NCI-H526 (cell line): Measurements from ENCODE around the gene MINPP1.
"Not testable (repeated sequence)": the region's sequence is repeated elsewhere in the genome, so short reads cannot be mapped to it uniquely, and the experiment has no call there.

Experiments used
- DNase-seq, 2 experiments: peaks; one replicate each; lab custom pipeline; 2025; lab: John Stamatoyannopoulos, UW

The MINPP1 gene, protein sequence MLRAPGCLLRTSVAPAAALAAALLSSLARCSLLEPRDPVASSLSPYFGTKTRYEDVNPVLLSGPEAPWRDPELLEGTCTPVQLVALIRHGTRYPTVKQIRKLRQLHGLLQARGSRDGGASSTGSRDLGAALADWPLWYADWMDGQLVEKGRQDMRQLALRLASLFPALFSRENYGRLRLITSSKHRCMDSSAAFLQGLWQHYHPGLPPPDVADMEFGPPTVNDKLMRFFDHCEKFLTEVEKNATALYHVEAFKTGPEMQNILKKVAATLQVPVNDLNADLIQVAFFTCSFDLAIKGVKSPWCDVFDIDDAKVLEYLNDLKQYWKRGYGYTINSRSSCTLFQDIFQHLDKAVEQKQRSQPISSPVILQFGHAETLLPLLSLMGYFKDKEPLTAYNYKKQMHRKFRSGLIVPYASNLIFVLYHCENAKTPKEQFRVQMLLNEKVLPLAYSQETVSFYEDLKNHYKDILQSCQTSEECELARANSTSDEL

DNA sequence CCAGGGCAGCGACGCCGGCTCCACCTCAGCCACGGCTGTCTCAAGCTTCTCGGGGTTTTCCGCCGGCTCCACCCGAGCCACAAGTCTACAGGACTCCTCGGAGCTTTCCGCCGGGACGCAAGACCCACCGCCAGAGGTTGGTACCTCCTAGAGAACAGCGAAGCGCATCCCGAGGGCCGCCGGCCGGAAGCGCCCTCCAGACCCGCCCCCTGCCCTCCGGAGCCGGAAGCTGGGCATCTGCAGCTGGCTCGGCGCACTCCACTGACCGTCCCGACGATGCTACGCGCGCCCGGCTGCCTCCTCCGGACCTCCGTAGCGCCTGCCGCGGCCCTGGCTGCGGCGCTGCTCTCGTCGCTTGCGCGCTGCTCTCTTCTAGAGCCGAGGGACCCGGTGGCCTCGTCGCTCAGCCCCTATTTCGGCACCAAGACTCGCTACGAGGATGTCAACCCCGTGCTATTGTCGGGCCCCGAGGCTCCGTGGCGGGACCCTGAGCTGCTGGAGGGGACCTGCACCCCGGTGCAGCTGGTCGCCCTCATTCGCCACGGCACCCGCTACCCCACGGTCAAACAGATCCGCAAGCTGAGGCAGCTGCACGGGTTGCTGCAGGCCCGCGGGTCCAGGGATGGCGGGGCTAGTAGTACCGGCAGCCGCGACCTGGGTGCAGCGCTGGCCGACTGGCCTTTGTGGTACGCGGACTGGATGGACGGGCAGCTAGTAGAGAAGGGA lies at the start of gene MINPP1:
TSS of gene MINPP1 (plus strand) at position 254 of the 726 bp plus-strand sequence. CDS start at position 277, 23 bp downstream.
- peak; percentile 64 to 88 for DNase-seq

DNA sequence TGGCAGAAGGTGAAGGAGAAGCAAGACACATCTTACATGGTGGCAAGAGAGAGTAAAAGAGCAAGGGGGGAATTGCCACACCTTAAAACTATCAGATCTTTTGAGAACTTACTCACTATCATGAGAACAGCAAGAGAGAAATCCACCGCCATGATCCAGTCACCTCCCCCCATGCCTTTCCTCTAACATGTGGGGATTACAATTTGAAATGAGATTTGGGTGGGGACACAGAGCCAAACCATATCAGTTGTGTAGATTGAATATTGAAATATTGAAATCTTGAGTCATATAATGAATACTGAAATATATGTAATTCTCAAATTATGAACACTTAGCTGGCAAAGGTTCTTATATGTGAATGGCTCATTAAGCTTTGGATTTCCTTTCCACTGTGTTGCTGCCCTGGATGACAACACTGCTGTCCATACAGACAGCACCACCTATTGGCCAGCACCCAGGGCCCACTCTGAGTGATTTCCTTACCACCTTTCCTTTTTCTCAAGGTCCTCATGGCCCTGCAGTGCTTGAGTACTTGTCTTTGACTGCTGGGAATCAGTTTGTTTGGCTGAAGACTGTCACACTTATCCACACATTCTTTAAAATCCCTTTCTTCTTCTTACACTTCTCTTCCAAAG lies 48.0 kb upstream of the MINPP1 start:
- not testable (repeated sequence) for DNase-seq

DNA sequence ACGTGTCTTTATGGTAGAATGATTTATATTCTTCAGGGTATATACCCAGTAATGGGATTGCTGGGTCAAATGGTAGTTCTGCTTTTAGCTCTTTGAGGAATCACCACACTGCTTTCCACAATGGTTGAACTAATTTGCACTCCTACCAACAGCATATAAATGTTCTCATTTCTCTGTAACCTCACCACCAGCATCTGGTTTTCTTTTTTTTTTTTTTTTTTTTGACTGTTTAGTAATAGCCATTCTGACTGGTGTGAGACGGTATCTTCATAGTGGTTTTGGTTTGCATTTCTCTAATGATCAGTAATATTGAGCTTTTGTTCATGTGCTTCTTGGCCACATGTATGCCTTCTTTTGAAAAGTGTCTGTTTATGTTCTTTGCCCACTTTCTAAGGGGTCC lies 42.9 kb upstream of the MINPP1 start:
- not testable (repeated sequence) for DNase-seq

DNA sequence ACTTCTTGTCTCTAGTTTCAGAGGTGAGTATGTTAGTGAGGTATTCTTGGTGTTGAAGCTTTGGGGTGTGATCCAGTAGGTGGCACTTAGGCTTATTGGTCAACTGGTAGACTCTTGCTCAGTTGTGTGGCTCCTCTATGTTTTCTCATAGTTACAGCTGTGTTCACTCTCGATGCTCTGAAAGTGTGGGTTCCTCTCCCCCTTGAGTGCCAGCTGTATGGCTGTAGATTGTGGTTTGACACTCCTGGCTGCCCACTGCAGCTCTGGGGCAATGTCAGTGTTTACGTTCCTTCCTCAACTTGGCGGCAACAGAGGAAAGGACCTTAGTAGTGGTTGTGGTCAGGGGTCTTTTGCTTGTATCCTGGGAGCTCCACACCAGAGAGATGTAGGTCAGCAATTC lies 37.8 kb upstream of the MINPP1 start:
- not testable (repeated sequence) for DNase-seq

DNA sequence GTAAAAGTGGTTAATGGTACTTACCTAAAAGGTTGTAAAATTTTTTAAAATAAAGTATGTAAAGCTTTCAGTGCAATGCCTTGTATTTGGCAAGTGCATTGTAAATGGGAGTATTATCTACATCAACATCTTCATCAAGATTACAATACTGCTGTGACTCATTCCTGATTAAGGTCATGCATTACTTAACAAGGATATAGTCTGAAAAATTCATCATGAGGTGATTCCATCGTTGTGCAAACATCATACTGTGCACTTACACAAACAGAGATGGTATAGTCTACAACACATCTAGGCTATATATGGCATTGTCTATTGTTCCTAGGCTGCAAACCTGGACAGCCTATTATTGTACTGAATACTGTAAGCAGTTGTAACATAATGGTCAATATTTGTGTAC lies 16.0 kb upstream of the MINPP1 start:
- DNase-seq: not testable (repeated sequence)

DNA sequence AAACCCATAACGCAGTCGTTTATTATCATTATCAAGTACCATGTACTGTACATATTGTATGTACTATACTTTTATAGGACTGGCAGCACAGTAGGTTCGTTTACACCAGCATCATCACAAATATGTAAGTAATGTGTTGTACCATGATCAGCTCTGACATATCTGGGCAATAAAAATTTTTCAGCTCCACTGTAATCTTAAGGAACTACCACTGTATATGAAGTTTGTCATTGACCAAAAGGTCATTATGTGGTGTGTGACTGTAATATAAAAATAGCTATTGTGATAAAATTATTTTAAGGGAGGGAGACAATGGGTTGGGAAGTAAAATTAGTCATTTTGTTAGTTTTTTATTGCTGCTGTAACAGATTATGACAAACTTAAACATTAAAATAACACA lies 14.4 kb upstream of the MINPP1 start:
- DNase-seq: not testable (repeated sequence)

DNA sequence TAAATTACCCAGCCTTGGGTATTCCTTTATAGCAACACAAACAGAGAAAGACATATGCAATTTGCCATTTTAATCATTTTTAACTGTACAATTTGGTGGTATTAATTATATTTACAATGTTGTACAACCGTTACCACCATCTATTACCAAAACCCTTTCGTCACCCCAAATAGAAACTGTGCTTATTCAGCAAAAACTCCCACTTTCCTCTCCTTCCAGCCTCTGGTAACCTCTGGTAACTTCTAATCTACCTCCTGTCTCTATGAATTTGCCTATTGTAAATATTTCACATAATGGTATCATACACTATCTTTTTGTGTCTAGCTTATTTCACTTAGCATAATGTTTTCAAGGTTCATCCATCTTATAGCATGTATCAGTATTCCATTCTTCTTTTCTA lies 12.2 kb upstream of the MINPP1 start:
- not testable (repeated sequence) for DNase-seq

DNA sequence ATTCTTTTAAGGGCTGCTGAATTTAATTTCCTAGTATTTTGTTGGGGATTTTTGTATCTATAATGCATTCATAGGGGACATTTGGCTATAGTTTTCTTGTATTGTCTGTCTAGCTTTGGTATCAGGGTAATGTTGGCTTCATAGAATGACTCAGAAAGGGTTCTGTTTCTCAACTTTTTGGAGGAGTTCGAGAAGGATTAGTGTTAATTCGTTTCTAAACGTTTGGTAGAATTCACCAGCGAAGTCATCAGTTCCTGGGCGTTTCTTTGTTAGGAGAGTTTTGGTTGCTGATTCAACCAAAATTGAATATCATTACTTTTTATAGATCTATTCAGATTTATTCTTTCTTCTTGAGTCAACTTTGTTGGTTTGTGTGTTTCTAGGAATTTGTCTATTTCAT lies 9.2 kb upstream of the MINPP1 start:
- DNase-seq: not testable (repeated sequence)

DNA sequence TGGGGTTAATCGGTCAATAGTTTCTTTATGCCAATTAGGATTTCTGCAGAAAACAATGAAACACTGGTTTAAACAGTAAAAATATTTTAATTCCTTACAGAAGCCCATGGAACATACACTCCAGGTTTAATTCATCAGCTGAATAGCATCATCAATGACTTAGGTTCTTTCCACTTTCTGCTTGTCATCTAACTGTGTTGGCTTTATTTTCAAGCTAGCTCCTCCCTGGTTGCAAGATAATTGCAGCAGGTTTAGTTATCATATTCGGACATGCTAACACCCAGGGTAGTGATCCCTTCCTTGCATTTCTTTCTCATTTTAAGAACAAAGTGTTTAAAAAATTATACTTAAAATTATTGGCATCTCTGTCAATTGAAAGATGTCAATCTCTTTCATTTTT lies 7.3 kb upstream of the MINPP1 start:
- DNase-seq: not testable (repeated sequence)

DNA sequence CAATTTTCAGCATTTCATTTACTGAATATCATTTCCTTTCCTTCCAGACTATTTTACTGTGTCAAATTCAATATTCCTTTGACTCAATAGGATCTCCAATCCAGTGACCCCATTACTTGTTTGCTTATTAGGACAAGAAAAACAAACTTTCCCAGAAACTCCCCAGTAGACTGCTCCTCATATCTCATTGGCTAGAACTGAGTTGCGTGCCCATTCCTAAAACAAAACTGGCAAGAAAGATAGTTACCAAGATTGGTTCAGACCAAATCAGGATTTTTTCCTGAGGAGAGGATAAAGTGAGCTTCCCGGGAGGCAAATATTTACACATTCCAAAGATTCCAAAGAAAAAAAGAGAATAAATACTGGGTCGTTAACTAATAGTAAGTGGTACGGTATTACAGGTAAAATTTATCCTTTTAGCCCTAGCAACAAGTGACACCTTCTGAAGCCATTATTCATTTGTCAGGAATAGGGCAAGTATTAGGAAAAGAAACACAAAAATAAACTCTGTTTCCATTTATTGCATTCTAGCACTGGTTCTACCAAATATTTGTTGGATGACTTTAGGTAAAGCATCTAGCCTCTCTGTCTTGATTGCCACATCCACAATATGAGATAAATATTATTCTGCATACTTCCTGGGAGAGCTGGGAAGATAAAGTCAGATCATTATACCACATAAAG lies 6.4 kb upstream of the MINPP1 start:
- DNase-seq: not testable (repeated sequence)

DNA sequence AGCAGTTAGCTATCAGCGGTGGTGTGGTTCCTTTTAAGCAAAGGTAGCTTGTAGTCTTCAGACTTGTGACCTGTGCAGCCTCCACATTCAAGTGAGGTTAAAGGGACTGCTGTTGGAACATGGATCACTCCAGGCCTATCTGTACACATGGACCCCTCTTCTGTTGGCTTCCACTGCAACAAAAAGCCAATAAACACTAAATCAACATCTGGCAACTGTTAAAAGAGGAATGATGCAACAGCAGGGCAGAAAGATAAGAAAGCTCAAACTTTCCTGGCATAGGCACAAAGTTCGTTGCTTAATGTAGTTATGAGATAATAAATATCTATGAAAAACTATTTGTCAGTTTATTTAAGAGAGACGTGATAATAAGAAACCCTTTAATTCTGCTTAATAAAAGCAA lies 4.0 kb upstream of the MINPP1 start:
- DNase-seq: no peak

DNA sequence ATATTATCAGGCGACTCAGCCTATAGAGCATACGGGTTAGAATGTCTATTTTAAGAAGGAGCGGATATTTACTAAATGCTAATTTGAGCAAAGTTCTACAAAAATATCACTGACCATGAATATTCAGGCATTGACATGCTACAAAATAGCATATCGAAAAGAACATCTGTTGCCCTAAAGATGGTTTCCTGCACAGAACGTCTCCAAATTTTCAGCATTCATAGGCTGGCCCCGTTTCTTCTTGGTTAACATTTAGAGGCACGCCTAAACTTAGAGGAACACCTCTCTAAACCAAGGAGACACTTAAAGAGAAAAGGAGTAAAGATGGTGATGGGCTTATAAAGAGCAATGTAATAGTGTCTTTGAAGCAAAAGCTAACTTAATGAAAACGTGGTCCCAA lies 1.3 kb upstream of the MINPP1 start:
- DNase-seq: no peak

DNA sequence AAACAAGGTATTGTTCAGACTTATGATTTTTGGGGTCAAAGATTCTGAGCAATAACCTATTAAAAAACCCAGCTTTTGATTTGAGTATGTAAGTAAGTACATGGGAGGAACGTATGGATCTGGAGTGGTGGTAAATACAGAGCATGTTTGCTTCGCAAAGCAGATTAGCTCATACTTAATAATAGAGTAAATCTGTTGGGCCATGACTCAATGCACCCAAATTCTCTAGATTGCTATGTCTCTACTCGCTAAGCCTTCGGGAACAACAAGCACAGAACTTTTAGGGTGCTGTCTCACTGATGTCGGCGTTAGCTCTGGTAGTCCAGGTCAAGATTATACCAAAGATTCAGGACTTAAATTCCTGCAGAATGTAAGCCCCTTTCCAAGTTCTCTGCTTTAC lies 807 bp upstream of the MINPP1 start:
- no peak for DNase-seq

DNA sequence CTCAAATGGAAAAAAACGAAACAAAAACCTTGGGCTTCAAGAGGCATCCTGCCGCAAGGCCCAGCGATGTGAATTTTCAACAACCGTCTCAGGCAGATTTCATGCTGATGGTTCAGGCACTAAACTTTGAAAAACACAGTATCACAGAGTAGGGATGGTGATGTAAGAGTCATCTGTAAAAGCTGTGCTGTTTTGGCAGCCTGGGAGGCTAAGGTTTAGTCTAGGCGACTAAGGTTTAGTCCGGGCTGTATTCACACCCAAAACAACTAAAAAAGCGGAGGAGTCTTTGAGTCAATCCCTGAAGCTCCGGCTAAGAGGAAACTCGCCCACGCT lies 420 bp upstream of the MINPP1 start:
- DNase-seq: no peak

DNA sequence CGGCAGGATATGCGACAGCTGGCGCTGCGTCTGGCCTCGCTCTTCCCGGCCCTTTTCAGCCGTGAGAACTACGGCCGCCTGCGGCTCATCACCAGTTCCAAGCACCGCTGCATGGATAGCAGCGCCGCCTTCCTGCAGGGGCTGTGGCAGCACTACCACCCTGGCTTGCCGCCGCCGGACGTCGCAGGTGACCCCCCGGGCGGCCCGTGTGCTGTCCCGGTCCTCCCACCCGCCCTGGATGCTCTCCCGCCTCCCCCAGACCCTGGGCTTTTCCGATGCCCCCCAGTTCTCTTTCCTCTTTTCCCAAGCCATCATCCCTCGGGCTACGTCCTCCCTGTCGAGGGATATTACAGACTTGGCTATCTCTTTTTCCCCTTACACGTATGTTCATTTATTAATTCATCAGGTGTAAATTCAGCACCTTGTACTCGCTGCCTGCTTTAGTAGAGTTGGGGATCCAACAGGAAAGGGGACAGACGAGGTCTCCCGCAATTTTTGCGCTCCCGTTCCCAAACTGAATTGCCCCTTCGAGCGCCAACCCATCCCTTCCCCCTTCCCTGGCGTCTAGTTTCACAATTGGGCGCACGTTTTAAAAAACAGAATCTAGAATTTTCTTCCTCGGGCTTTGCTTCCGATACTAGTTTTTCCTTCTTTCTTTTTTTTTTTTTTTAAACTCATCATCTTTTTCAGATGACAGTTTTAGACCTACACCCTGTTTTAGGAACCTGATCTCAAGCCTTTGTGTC lies 846 bp downstream of the MINPP1 start:
- DNase-seq: peak in 1 of 2 experiments; percentile 81

DNA sequence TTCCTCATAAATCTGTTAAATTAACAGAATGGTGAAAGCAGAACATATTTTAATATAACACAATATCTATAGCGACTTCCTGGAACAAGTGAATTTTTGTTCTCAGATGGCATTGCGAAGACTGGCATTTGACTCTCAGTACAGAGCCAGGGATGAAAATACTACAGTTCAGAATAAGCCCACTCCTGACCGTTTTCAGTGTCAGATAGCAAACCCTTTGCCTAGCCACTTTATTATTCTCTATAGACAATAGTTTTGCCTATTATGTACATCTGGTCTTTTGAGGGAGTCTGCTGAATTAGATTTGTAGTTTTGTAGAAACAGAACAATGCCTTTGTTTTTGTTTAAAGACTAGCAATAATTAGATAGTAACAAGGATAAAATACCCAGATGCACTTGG lies 2.3 kb downstream of the MINPP1 start:
- DNase-seq: no peak

DNA sequence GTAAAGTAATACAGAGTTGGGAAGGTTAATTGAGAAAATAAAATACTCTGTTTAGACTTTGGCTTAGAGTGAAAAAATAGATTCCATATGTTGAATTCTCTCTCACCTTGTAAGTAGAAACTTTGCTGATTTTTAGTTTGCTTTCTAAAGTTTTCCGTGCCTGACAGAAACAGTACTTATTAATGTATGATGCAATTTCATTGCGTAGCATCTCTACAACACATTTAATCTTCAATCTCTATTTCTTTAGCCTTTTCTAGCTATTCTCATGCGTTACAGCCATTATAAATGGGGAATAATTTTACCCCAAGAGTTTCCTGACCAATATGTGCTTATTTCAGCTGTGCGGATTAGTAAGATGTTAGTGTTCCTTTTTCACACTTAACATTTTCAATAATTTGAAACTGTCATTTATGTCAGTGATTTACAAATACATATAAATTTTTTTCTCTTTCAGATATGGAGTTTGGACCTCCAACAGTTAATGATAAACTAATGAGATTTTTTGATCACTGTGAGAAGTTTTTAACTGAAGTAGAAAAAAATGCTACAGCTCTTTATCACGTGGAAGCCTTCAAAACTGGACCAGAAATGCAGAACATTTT lies 3.3 kb downstream of the MINPP1 start:
- no peak for DNase-seq

DNA sequence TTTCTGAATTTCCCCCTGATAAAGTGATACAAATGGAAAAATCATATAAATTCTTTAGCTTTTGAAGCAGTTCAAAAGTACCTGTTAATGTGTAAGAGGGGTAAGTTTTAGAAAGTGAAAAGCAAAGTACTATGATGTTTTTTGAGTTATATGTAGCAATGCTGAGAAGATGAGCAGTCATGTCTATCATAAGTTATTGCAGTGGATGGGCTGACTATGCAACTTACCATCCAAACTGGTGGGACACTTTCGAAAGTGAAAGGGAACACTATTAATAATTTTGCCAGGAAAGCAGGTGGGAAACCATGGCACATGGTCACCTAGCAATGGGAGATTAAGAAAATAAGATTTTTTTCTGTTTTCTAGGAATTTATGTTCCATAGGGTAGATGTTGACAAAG lies 4.1 kb downstream of the MINPP1 start:
- DNase-seq: no peak

DNA sequence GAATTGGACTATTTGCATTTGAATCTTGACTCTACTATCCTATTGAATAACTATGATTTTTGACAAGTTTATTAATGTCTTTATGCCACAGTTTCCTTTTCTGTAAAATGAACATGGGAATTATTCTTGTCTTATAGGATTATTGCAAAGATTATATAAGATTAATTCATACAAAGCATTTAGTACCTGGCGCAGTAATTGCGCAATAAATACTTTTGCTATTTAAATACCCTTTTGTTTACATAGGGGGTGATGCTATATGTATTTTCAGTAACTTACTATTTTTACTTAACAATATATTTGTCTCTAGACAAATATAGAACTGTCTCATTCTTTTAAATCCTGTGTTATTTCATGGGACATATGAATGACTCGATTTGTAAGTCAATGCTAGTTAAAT lies 5.3 kb downstream of the MINPP1 start:
- DNase-seq: no peak

DNA sequence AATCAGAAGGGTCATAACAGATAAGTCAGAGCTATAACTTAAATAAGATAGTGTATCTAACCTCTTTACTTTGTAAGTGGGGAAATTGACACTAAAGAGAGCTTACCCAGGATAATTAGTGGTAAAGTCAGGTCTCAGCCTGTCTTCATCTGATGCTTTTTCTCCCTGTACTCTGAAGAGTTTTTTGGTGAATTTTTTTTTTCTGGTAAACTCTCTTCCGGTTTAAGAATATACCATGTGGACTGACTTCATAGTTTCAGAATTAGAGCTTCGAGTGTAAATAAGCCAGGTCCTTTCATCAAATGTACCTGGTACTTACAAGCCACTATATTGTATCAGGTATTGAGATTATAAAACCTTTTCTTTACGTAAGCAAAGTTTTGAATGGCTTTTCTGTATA lies 6.8 kb downstream of the MINPP1 start:
- DNase-seq: no peak

DNA sequence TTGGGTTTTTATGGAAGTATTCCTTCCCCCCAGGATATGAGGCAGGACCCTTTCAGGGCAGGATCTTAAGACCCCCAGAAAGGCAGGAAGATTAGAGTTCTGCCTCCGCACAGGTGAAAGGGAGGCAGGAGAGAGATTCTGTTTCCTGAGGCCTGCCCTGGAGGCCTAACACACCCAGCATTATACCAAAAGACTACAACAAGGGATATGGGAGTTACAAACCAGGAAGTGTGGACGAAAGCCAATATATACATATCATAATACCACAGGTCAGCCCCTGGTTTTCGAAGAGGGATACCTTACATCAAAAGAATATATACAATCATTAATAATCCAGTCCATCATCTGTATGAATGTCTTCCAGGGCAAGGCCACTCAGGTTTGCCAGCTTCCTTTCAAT lies 14.2 kb downstream of the MINPP1 start:
- DNase-seq: no peak
